ENCODE results near the gene NCAM1.

The NCAM1 gene

DNA sequence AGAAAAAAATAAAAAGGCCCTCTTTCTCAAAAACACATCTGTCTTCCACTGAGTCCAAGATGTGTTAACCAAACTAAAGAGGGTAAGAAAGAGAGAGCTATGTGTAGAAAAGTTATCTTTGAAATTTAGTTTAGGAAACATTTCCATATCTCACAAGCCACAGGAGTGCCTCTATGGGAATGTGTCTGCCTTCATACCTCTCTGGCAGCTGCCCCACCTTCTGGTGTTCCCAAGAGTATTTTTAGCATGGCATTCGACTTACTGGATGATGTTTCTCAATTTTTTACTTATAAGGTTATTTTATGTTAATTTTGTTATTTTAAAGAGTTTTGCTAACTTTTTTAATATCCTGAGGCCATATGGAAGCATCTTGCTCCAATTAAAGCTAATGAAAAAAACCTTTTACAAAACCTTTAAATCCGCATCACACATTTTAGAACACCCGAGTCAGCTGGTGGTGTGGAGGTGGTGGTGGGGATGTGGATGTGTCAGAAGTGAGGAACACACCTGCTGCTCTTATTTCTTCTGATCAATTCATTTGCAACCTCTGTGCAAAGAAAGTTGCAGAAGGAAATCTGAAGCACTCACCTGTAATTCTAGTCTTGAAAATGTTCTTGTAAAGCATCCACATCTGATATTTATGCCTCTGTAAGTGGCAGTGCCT is 112.2 kb downstream of the NCAM1 start:
- Histone ChIP-seq H3K27ac (ENCODE audit: low read length) (no peak overlapping the region), H3K4me1 (ENCODE audit: insufficient read depth, low read length) (no peaks in the 10 kb centered on the region), H3K9me3 (ENCODE audit: insufficient read depth, low read depth, low read length) (no peaks in the 10 kb centered on the region), H3K27me3 (ENCODE audit: insufficient read depth, low read length) (no peaks in the 10 kb centered on the region), H3K4me3 (ENCODE audit: low read length) (no peak overlapping the region), H3K36me3 (ENCODE audit: insufficient read depth, low read depth, low read length) (no peaks in the 10 kb centered on the region), H3K9ac (ENCODE audit: low read depth, low read length) (no peak overlapping the region)

DNA sequence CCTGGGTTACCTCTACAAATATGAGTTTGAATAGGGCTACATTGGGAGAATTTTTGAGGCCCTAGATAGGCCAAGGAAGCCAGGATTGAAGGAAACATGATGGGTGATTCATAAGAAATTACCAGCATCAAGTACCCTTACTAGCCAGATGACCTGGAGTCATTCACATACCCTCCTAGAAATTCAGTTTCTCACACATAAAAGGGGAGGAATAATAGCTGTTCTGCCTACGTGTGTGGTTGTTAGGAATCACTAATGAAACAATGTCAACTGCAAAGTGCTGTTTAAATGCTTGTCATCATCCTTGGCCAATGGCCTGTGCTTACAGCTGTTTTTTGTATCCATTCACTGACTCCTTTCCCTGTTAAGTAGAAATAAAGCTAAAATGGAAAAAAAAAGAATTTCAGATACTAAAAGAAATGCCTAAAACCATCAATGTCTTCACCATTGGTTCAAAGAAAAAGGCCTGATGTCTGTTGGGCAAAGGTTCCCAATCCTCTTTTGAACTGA is 114.4 kb downstream of the NCAM1 start:
- Histone ChIP-seq H3K36me3 (ENCODE audit: insufficient read depth, low read depth, low read length) (no peaks in the 10 kb centered on the region), H3K9me3 (ENCODE audit: insufficient read depth, low read depth, low read length) (no peaks in the 10 kb centered on the region), H3K9ac (ENCODE audit: low read depth, low read length) (no peak overlapping the region), H3K4me1 (ENCODE audit: insufficient read depth, low read length) (no peaks in the 10 kb centered on the region), H3K4me3 (ENCODE audit: low read length) (no peak overlapping the region), H3K27ac (ENCODE audit: low read length) (no peak overlapping the region), H3K27me3 (ENCODE audit: insufficient read depth, low read length) (no peaks in the 10 kb centered on the region)

DNA sequence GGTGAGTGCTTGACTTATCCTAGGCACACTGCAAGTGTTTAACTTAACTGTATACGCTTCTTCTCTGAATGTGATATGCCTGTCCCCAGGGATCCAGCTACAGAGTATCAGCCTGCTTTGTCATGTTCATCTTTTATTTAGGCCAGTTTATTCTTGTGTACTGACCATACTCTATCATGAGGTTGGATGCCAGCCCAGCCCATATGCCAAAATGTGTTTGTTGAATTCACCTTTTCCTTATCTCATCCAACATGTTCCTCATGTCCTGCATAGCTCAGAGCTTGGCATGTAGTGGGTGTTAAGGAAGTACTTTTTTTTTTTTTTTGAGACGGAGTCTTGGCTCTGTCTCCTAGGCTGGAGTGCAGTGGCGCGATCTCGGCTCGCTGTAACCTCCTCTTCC is 116.2 kb downstream of the NCAM1 start:
- H3K4me1 ChIP-seq (ENCODE audit: insufficient read depth, low read length): no peaks in the 10 kb centered on the region
- no peaks in the 10 kb centered on the region for H3K27me3 ChIP-seq (ENCODE audit: insufficient read depth, low read length)
- H3K9me3 ChIP-seq (ENCODE audit: insufficient read depth, low read depth, low read length): no peaks in the 10 kb centered on the region
- no peak overlapping the region for H3K27ac ChIP-seq (ENCODE audit: low read length)
- no peak overlapping the region for H3K4me3 ChIP-seq (ENCODE audit: low read length)
- H3K36me3 ChIP-seq (ENCODE audit: insufficient read depth, low read depth, low read length): no peaks in the 10 kb centered on the region
- H3K9ac ChIP-seq (ENCODE audit: low read depth, low read length): no peak overlapping the region

DNA sequence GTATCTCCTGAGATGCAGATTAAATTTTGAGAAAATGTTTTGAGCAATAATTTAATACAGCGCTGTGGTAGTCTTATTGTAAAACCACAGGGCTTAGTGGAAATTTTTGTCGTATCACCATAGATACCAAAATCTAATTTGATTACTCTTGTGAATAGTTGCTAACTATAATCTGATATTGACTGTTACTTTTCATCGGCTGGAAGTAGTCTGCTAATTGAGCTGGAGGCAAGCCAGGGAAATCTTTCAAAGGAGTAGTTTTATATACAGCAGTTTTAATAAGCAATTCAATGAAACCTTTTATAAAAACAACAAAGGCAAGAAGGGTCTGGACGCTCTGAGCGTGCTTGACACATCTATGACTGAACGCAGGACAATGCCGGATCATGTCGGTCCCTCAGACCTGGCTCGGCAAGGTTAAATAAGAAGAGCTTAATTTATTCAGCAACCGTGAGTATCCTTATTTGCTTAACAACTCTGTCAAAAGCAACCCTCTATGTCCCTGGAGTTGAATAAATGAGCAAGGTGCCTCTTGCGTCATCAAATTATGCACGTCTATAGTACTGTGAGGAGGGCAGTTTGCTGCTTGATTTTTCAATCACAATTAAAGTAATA is 121.2 kb downstream of the NCAM1 start:
- Histone ChIP-seq H3K9ac (ENCODE audit: low read depth, low read length) (no peak overlapping the region), H3K9me3 (ENCODE audit: insufficient read depth, low read depth, low read length) (no peaks in the 10 kb centered on the region), H3K27ac (ENCODE audit: low read length) (no peak overlapping the region), H3K4me1 (ENCODE audit: insufficient read depth, low read length) (peaks cover 7% of the 10 kb centered on the region), H3K27me3 (ENCODE audit: insufficient read depth, low read length) (peaks cover 41% of the 10 kb centered on the region), H3K36me3 (ENCODE audit: insufficient read depth, low read depth, low read length) (no peaks in the 10 kb centered on the region), H3K4me3 (ENCODE audit: low read length) (no peak overlapping the region)

DNA sequence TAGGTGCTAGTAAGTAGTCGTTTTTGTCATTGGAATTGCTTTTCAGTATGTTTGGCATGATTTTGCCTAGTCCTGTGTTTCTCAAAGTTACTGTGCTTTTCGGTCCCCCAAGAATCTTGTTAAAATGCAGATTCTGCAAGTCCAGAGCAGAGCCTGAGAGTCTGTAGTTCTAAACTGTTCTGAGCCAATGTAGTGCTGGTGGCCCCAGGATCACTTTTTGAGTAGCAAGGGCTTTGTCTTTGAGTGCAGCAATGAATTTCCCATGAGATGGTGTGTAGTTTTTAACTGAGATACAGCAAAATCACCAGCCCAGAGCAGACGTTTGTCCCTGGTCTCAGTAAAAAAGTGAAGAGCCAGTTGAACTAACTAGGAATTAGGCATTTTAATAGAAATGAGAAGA is 122.4 kb downstream of the NCAM1 start:
- Histone ChIP-seq H3K27me3 (ENCODE audit: insufficient read depth, low read length) (peaks cover 45% of the 10 kb centered on the region), H3K9ac (ENCODE audit: low read depth, low read length) (no peak overlapping the region), H3K9me3 (ENCODE audit: insufficient read depth, low read depth, low read length) (no peaks in the 10 kb centered on the region), H3K27ac (ENCODE audit: low read length) (no peak overlapping the region), H3K4me3 (ENCODE audit: low read length) (no peak overlapping the region), H3K4me1 (ENCODE audit: insufficient read depth, low read length) (peaks cover 13% of the 10 kb centered on the region), H3K36me3 (ENCODE audit: insufficient read depth, low read depth, low read length) (no peaks in the 10 kb centered on the region)

DNA sequence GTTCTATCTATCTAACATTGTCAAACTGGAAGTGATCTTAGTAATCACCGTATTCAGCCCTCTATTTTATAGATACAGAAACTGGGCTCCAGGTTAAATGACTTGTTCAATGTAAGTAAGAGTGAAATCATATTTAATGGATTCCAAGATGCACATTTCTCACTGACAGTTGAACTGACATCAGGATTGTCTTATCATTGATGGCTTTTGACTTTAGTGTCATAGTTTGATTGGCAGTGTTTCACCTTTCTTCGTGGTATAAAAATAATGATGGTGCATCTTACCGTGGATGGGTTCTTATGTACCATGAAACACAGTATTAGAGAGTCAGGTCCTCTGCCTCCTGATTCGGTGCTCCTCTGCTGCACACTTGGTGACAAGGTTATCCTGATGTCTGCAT is 123.1 kb downstream of the NCAM1 start:
- H3K27ac ChIP-seq (ENCODE audit: low read length): no peak overlapping the region
- H3K27me3 ChIP-seq (ENCODE audit: insufficient read depth, low read length): peaks cover 49% of the 10 kb centered on the region
- no peaks in the 10 kb centered on the region for H3K36me3 ChIP-seq (ENCODE audit: insufficient read depth, low read depth, low read length)
- H3K4me3 ChIP-seq (ENCODE audit: low read length): no peak overlapping the region
- no peak overlapping the region for H3K9ac ChIP-seq (ENCODE audit: low read depth, low read length)
- peaks cover 13% of the 10 kb centered on the region for H3K4me1 ChIP-seq (ENCODE audit: insufficient read depth, low read length)
- H3K9me3 ChIP-seq (ENCODE audit: insufficient read depth, low read depth, low read length): no peaks in the 10 kb centered on the region

DNA sequence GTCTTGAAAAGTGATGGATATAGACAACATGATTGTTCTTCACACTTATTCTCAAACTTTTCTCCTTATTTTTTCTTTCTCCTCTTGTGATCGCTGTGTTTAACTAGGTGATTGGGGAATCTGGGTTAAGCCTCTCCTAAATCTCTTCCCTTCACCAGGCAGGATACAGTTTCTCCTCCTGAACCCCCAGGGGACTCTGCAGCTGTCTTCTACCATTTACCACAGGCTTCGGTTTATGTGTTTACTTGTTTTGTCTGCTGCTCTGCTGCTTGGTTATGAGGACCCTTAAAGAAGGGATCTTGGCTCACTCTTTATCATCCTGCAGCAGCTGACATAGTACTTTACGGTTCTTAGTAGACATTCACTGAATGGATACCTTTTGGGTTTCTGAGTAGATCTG is 124.2 kb downstream of the NCAM1 start:
- no peaks in the 10 kb centered on the region for H3K9me3 ChIP-seq (ENCODE audit: insufficient read depth, low read depth, low read length)
- peaks cover 13% of the 10 kb centered on the region for H3K4me1 ChIP-seq (ENCODE audit: insufficient read depth, low read length)
- no peaks in the 10 kb centered on the region for H3K36me3 ChIP-seq (ENCODE audit: insufficient read depth, low read depth, low read length)
- no peak overlapping the region for H3K9ac ChIP-seq (ENCODE audit: low read depth, low read length)
- H3K27ac ChIP-seq (ENCODE audit: low read length): no peak overlapping the region
- H3K27me3 ChIP-seq (ENCODE audit: insufficient read depth, low read length): peaks cover 60% of the 10 kb centered on the region
- no peak overlapping the region for H3K4me3 ChIP-seq (ENCODE audit: low read length)

DNA sequence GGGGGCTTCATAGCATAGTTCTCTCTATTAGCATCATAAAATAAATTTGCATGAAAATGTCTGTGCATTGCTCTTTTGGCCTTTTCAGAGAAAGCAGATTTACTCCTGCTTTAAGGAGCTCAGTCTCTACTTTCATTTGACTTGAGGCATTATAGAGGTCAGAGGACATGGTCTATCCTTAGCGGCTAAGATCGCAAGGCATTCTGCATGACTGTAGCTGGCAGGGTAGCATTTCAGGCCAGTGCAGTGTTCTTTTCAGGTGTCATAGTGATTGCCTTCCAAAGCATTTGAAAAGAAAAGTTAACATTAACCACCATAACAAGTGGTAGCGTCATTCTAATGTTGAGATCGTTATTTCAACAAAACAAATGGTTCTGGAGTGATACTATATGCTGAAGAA is 126.5 kb downstream of the NCAM1 start:
- H3K27me3 ChIP-seq (ENCODE audit: insufficient read depth, low read length): peaks cover 75% of the 10 kb centered on the region
- H3K4me1 ChIP-seq (ENCODE audit: insufficient read depth, low read length): peaks cover 13% of the 10 kb centered on the region
- no peaks in the 10 kb centered on the region for H3K9me3 ChIP-seq (ENCODE audit: insufficient read depth, low read depth, low read length)
- no peak overlapping the region; the same call in 1 of the 2 replicates for H3K4me3 ChIP-seq (ENCODE audit: low read length)
- H3K9ac ChIP-seq (ENCODE audit: low read depth, low read length): no peak overlapping the region
- H3K27ac ChIP-seq (ENCODE audit: low read length): no peak overlapping the region
- H3K36me3 ChIP-seq (ENCODE audit: insufficient read depth, low read depth, low read length): no peaks in the 10 kb centered on the region

DNA sequence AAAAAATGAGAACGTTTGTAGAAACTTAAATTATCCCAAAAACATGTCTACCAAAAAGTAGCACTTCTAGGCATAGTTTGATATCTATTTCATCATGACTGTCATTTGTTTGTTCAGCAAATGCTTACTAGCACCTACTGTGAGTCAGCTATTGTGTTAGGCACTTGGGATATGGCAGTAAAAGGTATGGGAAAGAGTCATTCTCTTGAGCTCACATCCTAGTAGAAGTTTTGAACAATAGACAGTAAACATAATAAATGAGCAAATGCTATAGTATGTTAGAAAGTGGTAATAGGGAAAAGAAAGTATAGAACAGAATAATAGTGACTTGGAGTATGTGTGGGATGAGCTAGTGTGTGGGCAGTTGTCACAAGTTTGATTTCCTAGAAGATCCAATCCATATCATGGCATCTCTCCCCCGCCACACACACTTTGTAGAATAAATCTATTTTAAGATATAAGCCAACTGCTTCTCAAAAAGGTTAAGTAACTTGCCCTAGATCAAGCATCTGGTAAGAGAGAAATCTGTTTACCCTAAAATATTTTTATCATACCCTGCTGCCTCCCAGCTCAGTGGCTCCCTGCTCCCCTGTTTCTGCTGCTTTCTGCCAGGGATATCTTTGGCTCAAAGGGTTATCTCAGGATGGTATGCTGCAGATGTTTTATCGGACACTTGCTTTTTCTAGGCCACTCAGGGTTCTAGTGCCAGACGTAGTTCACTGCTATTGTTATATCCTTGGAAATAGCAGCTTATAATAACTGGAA is 129.7 kb downstream of the NCAM1 start:
- Histone ChIP-seq H3K36me3 (ENCODE audit: insufficient read depth, low read depth, low read length) (no peaks in the 10 kb centered on the region), H3K4me1 (ENCODE audit: insufficient read depth, low read length) (peaks cover 13% of the 10 kb centered on the region), H3K9ac (ENCODE audit: low read depth, low read length) (no peak overlapping the region), H3K27me3 (ENCODE audit: insufficient read depth, low read length) (peaks cover 50% of the 10 kb centered on the region), H3K27ac (ENCODE audit: low read length) (no peak overlapping the region), H3K4me3 (ENCODE audit: low read length) (no peak overlapping the region), H3K9me3 (ENCODE audit: insufficient read depth, low read depth, low read length) (no peaks in the 10 kb centered on the region)

DNA sequence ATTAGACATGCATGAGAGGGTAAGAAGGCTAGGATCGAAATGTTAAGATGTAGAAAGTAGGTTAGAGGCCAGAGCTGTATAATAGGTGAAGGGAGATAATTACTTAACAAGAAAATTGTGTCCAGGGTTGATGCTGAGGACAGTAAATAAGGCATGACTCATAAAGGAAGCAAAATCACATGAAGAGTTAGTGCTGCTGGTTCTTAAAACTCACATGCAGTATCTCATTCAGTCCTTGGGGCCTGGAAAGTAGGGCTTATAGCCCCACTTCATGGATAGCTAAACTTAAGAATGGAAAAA is 130.2 kb downstream of the NCAM1 start:
- Histone ChIP-seq H3K9ac (ENCODE audit: low read depth, low read length) (no peak overlapping the region), H3K4me3 (ENCODE audit: low read length) (no peak overlapping the region), H3K4me1 (ENCODE audit: insufficient read depth, low read length) (peaks cover 13% of the 10 kb centered on the region), H3K9me3 (ENCODE audit: insufficient read depth, low read depth, low read length) (no peaks in the 10 kb centered on the region), H3K36me3 (ENCODE audit: insufficient read depth, low read depth, low read length) (no peaks in the 10 kb centered on the region), H3K27me3 (ENCODE audit: insufficient read depth, low read length) (peaks cover 45% of the 10 kb centered on the region), H3K27ac (ENCODE audit: low read length) (no peak overlapping the region)

DNA sequence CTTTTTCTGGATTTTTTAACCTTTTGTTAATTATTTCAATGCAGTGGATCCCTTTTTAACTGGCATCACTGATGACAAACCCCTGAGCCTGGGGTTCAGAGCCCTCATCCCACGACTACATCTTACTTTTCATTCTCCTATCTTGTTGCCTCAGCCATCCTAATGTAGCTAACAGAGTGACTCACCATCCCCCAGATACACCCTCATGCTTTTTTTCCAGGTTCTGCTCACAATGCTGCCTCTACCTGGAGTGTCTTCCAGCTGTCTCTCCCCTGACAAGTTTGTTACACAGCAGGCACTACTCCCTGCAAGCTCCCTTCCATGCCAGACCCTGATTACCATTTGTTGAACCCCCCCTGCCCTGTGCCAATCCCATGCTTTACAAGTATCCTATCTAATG is 135.4 kb downstream of the NCAM1 start:
- Histone ChIP-seq H3K27me3 (ENCODE audit: insufficient read depth, low read length) (peaks cover 3% of the 10 kb centered on the region; the same call in 1 of the 2 replicates), H3K27ac (ENCODE audit: low read length) (no peak overlapping the region), H3K4me1 (ENCODE audit: insufficient read depth, low read length) (no peaks in the 10 kb centered on the region), H3K36me3 (ENCODE audit: insufficient read depth, low read depth, low read length) (no peaks in the 10 kb centered on the region), H3K9ac (ENCODE audit: low read depth, low read length) (no peak overlapping the region), H3K9me3 (ENCODE audit: insufficient read depth, low read depth, low read length) (no peaks in the 10 kb centered on the region), H3K4me3 (ENCODE audit: low read length) (no peak overlapping the region)
